GM12891 (cell line): ENCODE results near the gene FILIP1L.

ENCODE experiments used
- POLR2A ChIP-seq: IDR thresholded peaks from 2 replicates; pipeline ENCODE4 v1.6.1; 2011; ENCODE audit warnings: low read depth, low read length, control low read depth
- POLR2AphosphoS5 ChIP-seq: IDR thresholded peaks from 2 replicates; pipeline ENCODE4 v1.6.1; 2011; ENCODE audit warnings: low read depth, low read length, control low read depth
- TAF1 ChIP-seq: IDR thresholded peaks from 2 replicates; pipeline ENCODE4 v1.6.1; 2011; ENCODE audit warnings: low read depth, low read length, control low read depth

GRCh38 chr3:100120012-100120411, 5.7 kb upstream of the FILIP1L start:
- TF ChIP-seq POLR2AphosphoS5 (no peak), POLR2A (no peak), TAF1 (no peak)
